ENCODE measurements around the gene KAT8. TPM values are rescaled to one million over a fixed set of nuclear protein-coding genes. Genes with fewer than 3 reads are reported as not detected.

KAT8 gene
- total and polyA plus RNA-seq, 2 of the 13 experiments (the other 11 are each of a cell fraction or from before 2014, with no cell fraction given) = 79.0 to 84.2 TPM

GRCh38 chr16:31105677-31106213, 11.7 kb upstream of the KAT8 start (continued):
- TF ChIP-seq GPBP1L1 (CRISPR knock-in tag; IDR thresholded peaks at IDR 0.05) (no peak), ZNF207 (IDR thresholded peaks at IDR 0.05; ENCODE audit: borderline replicate concordance) (no peak)

GRCh38 chr16:31106509-31107464, 10.7 kb upstream of the KAT8 start:
- H3K9ac ChIP-seq (ENCODE audit: insufficient read depth, low read depth, low read length) = peak overlapping the region; percentile 90
- H3K4me3 ChIP-seq (replicated peaks in 1 of 3; ENCODE audit: insufficient read depth in 1 of 3, low read depth in 2 of 3, low read length in 3 of 3) = peak overlapping the region; percentile 87 to 100 (median 94); a peak in 5 of 6 replicates
- POLR2A ChIA-PET = interaction anchor here (3.7 kb wide), 1 partner anchor 11 kb away, joined by 17 read pairs; the partner anchor contains the start of gene KAT8
- no TSS peak for BruUV-seq (replicated peaks)
- 70% methylated on average over 28 of the region's 28 CpGs for WGBS (ENCODE audit: low lambda C conversion rate)
- in situ Hi-C loops (cut with HindIII; ENCODE audit: extremely low pct_ligation_motif_present, low pct_unique_long_range_greater_than_20kb) = no loop called here
- no peaks in the 10 kb centered on the region for H4K20me1 ChIP-seq (ENCODE audit: insufficient read depth, low read length)
- peaks cover 13 to 23% of the 10 kb centered on the region in 2 experiments for H3K36me3 ChIP-seq (replicated peaks in 1 of 2; ENCODE audit: control insufficient read depth in 1 of 2, insufficient read depth in 2 of 2, low read length in 2 of 2)
- intact Hi-C loops (cut with micrococcal nuclease; ENCODE audit: unreplicated experiment) = loop anchor here (5.0 kb wide), 1 partner anchor 51 kb away; no protein-coding TSS in a partner anchor
- ATAC-seq (no peak), DNase-seq (ENCODE audit: low spot score) (no peak), FAIRE-seq (peak; percentile 21)
- peaks cover 12% of the 10 kb centered on the region for H3K79me2 ChIP-seq (ENCODE audit: insufficient read depth, low read length)
- H2AFZ ChIP-seq (ENCODE audit: low read length) = peak overlapping the region; percentile 24
- no peaks in the 10 kb centered on the region for H3K9me3 ChIP-seq (ENCODE audit: low read length)
- CTCF ChIA-PET (ENCODE audit: low intra/inter-chr PET ratio, low total read pairs) = interaction anchor here (1.4 kb wide), 1 partner anchor 36 kb away, joined by 9 read pairs; no protein-coding TSS in a partner anchor
- peak overlapping the region; percentile 41 for H3K27ac ChIP-seq (ENCODE audit: extremely low read length, insufficient read depth, low read length)
- no peaks in the 10 kb centered on the region for H3K27me3 ChIP-seq (ENCODE audit: control insufficient read depth in 1 of 2, insufficient read depth in 2 of 2, low read length in 2 of 2)
- peak overlapping the region; percentile 94 for H3K4me2 ChIP-seq (ENCODE audit: low read depth, low read length)
- peaks cover 38% of the 10 kb centered on the region for H3K4me1 ChIP-seq (ENCODE audit: insufficient read depth, low read length)
- TF ChIP-seq ARNT (IDR thresholded peaks at IDR 0.05) (no peak), ZBTB3 (CRISPR knock-in tag; IDR thresholded peaks at IDR 0.05; ENCODE audit: borderline replicate concordance, low read depth) (no peak), ZNF777 (CRISPR knock-in tag; IDR thresholded peaks at IDR 0.05) (no peak), MEF2D (CRISPR knock-in tag; IDR thresholded peaks at IDR 0.05) (no peak), ZNF530 (CRISPR knock-in tag; IDR thresholded peaks at IDR 0.05; ENCODE audit: low read depth) (no peak), BORCS8-MEF2B (CRISPR knock-in tag; IDR thresholded peaks at IDR 0.05) (no peak), EZH2 (conservative IDR thresholded peaks at IDR 0.05; ENCODE audit: low read depth, low read length) (no peak), KLF13 (CRISPR knock-in tag; IDR thresholded peaks at IDR 0.05) (no peak), ZFP41 (CRISPR knock-in tag; IDR thresholded peaks at IDR 0.05; ENCODE audit: borderline replicate concordance) (no peak), NCOA5 (CRISPR knock-in tag; IDR thresholded peaks at IDR 0.05) (no peak), ZNF563 (CRISPR knock-in tag; IDR thresholded peaks at IDR 0.05) (no peak), ZNF639 (CRISPR knock-in tag; conservative IDR thresholded peaks at IDR 0.05) (no peak), TBP (CRISPR knock-in tag; IDR thresholded peaks at IDR 0.05) (no peak), ARID2 (CRISPR knock-in tag; IDR thresholded peaks at IDR 0.05; ENCODE audit: borderline replicate concordance) (no peak), REXO4 (CRISPR knock-in tag; IDR thresholded peaks at IDR 0.05; ENCODE audit: borderline replicate concordance) (no peak), GLMP (CRISPR knock-in tag; IDR thresholded peaks at IDR 0.05; ENCODE audit: borderline replicate concordance) (no peak), ZNF10 (CRISPR knock-in tag; IDR thresholded peaks at IDR 0.05; ENCODE audit: borderline replicate concordance, low read depth) (no peak)

All from HepG2 (cell line).